Karpas-422 (cell line): ENCODE measurements around the gene PTPRM. TPM values are rescaled to one million over a fixed set of nuclear protein-coding genes. Genes with fewer than 3 reads are reported as not detected.

Source experiments
- DNase-seq: peaks from one replicate; pipeline ENCODE4 v3.0.0-alpha.2; 2015
- H2AFZ ChIP-seq: fragments of 200-600 bp; sonication (generic); 2 replicates; pipeline ENCODE4 v1.6.1; 2014; ENCODE audit warnings: antibody characterized with exemption, low read length, mixed read lengths
- H3K27ac ChIP-seq: fragments of 200-600 bp; sonication (generic); 2 replicates; pipeline ENCODE4 v1.5.1; 2014; ENCODE audit warnings: mild to moderate bottlenecking, low read length, moderate library complexity
- H3K27me3 ChIP-seq: fragments of 200-600 bp; sonication (generic); 2 replicates; pipeline ENCODE4 v1.6.1; 2014; ENCODE audit warnings: low read length, mixed read lengths
- H3K36me3 ChIP-seq: fragments of 200-600 bp; sonication (generic); 2 replicates; pipeline ENCODE4 v1.6.1; 2014; ENCODE audit warnings: low read length, mixed read lengths; ENCODE audit not compliant: insufficient read depth
- H3K4me1 ChIP-seq: fragments of 200-600 bp; sonication (generic); 2 replicates; pipeline ENCODE4 v1.6.1; 2014; ENCODE audit warnings: mild to moderate bottlenecking, low read length, mixed read lengths
- H3K4me2 ChIP-seq: fragments of 200-600 bp; sonication (generic); 2 replicates; pipeline ENCODE4 v1.6.1; 2014; ENCODE audit warnings: low read length, low read depth, mild to moderate bottlenecking; ENCODE audit not compliant: poor library complexity, severe bottlenecking
- H3K4me3 ChIP-seq: fragments of 200-600 bp; sonication (generic); 2 replicates; pipeline ENCODE4 v1.5.1; 2014; ENCODE audit warnings: mild to moderate bottlenecking, antibody characterized with exemption, low read length, mixed read lengths
- H3K79me2 ChIP-seq: fragments of 200-600 bp; sonication (generic); 2 replicates; pipeline ENCODE4 v1.6.1; 2014; ENCODE audit warnings: mild to moderate bottlenecking, low read length, mixed read lengths
- H3K9ac ChIP-seq: fragments of 200-600 bp; sonication (generic); 2 replicates; pipeline ENCODE4 v1.6.0; 2014; ENCODE audit warnings: low read length
- H3K9me2 ChIP-seq: fragments of 200-600 bp; sonication (generic), shearing (Covaris generic); replicated peaks from 2 replicates; pipeline ENCODE4 v1.6.0; 2014; ENCODE audit warnings: mild to moderate bottlenecking, low read length, moderate library complexity; ENCODE audit not compliant: insufficient read depth
- H3K9me3 ChIP-seq: fragments of 300-700, 200-600 bp; sonication (generic); 2 replicates; pipeline ENCODE4 v1.6.1; 2014; ENCODE audit warnings: low read length, mixed read lengths
- H4K20me1 ChIP-seq: fragments of 200-600 bp; sonication (generic); 2 replicates; pipeline ENCODE4 v1.6.1; 2014; ENCODE audit warnings: mild to moderate bottlenecking, antibody characterized with exemption, low read length, low read depth; ENCODE audit not compliant: insufficient read depth
- total RNA-seq: library from RNA; depleted of rRNA; stranded (reverse); fragments of >200 nt; shearing (Covaris generic); gene quantifications from 2 replicates; pipeline ENCODE4 v1.2.3, GENCODE V29; 2014; ENCODE audit warnings: low replicate concordance

Gene PTPRM
- total RNA-seq, 1 experiment from 2014 or later, result not detected

DNA sequence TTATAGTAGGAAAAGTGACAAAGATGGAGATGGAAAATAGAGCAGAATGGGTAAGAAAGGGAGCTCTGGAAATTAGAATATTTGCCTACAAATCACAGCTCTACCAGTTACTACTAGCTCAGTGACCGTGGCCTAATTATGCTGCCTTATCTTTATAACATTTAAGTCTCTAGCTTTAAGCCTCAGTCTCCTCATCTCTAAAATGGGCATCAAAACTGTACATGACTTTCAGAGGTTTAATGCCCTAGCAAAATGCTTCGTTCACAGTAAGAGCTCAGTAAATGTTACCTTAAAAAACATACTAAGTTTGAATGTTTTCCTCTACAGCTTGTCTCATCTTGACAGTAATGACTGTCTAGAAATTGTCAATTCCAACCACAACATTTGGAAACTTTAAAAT lies 8.3 kb upstream of the PTPRM start:
- no peaks in the 10 kb centered on the region for H4K20me1 ChIP-seq
- no peak overlapping the region for H3K4me3 ChIP-seq
- H3K27ac ChIP-seq, result no peak overlapping the region
- H3K27me3 ChIP-seq, result no peaks in the 10 kb centered on the region
- no peak overlapping the region for H2AFZ ChIP-seq
- DNase-seq, result no peak
- no peaks in the 10 kb centered on the region for H3K4me1 ChIP-seq
- H3K9me2 ChIP-seq, result no peaks in the 10 kb centered on the region
- H3K36me3 ChIP-seq, result no peaks in the 10 kb centered on the region
- H3K79me2 ChIP-seq, result no peaks in the 10 kb centered on the region
- no peak overlapping the region for H3K4me2 ChIP-seq
- no peaks in the 10 kb centered on the region; the same call in 1 of the 2 replicates for H3K9me3 ChIP-seq
- no peak overlapping the region for H3K9ac ChIP-seq

GRCh38 chr18:7559709-7560319 lies 7.3 kb upstream of the PTPRM start:
- no peak overlapping the region for H2AFZ ChIP-seq
- H3K27me3 ChIP-seq, result no peaks in the 10 kb centered on the region
- no peaks in the 10 kb centered on the region; the same call in 1 of the 2 replicates for H3K9me3 ChIP-seq
- H3K36me3 ChIP-seq, result no peaks in the 10 kb centered on the region
- H3K27ac ChIP-seq, result no peak overlapping the region
- no peaks in the 10 kb centered on the region for H4K20me1 ChIP-seq
- H3K9ac ChIP-seq, result no peak overlapping the region
- no peaks in the 10 kb centered on the region for H3K79me2 ChIP-seq
- no peak overlapping the region for H3K4me3 ChIP-seq
- no peak overlapping the region for H3K4me2 ChIP-seq
- H3K4me1 ChIP-seq, result no peaks in the 10 kb centered on the region
- no peak for DNase-seq
- no peaks in the 10 kb centered on the region for H3K9me2 ChIP-seq

DNA sequence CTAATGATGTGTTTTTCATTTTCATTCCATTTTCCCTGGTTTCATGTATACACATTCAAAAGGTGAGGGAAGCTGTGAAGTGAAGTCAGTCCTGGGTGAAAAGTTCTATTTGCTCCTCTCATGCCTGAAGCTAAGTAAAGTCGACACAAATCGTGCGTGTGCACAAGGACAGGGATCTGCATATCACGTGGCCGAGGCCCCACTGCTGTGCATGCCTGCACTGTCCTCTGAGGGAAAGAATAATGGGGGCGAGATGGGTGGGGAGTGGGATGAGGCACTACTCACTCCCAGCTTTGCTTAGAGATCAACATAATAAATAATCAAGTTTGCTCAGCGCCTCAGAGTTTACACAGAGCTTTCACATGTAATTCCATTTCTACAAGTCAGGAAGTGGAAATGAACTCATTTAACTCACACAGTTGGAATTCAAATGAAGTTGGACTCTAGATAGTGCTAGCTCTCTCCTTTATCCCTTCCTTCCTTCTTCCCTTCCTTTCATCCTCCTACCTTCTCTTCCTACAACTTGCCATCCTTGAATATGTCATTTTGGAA lies 5.1 kb upstream of the PTPRM start:
- H3K9me2 ChIP-seq, result no peaks in the 10 kb centered on the region
- H3K4me3 ChIP-seq, result no peak overlapping the region
- H3K79me2 ChIP-seq, result no peaks in the 10 kb centered on the region
- no peaks in the 10 kb centered on the region for H3K27me3 ChIP-seq
- no peaks in the 10 kb centered on the region for H3K4me1 ChIP-seq
- no peak overlapping the region for H3K4me2 ChIP-seq
- no peak for DNase-seq
- no peaks in the 10 kb centered on the region; the same call in 1 of the 2 replicates for H3K9me3 ChIP-seq
- H3K9ac ChIP-seq, result no peak overlapping the region
- no peak overlapping the region for H2AFZ ChIP-seq
- no peak overlapping the region for H3K27ac ChIP-seq
- no peaks in the 10 kb centered on the region for H3K36me3 ChIP-seq
- no peaks in the 10 kb centered on the region for H4K20me1 ChIP-seq

DNA sequence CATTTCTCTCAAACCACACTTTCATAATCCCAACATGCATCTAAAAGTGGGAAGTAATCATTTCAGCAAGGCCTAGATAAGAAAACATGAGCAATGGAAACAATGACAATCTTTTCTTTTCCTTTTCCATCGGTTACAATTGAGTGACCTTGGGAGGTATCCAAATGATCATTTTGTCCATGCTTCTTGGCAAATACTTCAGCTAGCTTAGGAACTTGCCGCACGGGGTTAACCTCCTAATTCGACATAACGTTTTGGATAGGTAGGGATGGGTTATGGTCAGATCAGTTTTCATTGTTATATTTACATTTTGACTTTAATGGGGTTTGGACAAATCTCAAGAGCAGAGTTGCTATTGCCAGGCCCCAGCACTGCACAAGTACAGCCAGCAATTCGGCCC lies 4.6 kb upstream of the PTPRM start:
- Histone ChIP-seq H3K9ac (no peak overlapping the region), H3K4me2 (no peak overlapping the region), H3K27ac (no peak overlapping the region), H3K79me2 (no peaks in the 10 kb centered on the region), H2AFZ (no peak overlapping the region), H3K36me3 (no peaks in the 10 kb centered on the region), H3K4me1 (no peaks in the 10 kb centered on the region), H3K9me3 (no peaks in the 10 kb centered on the region; the same call in 1 of the 2 replicates), H4K20me1 (no peaks in the 10 kb centered on the region), H3K27me3 (no peaks in the 10 kb centered on the region), H3K9me2 (no peaks in the 10 kb centered on the region), H3K4me3 (no peak overlapping the region)
- DNase-seq, result no peak

DNA sequence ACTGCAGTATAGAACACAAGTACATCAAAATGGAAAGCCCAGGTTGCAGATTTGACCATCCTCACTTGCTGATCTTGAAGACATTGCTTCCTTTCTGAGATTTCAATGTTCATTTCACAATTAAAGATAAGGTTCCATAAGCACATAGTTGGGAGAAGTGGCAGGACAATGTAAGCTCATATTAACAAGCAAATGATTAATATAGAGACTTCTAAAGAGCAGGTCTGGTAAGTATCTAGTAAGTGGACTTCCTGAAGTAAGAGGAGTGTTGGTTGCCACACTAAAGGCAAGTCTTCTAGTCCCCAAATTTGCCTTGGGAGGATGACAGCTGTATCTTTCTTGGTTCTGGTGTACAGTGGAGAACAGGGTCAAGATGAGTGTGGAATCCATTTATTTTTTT lies 1.4 kb upstream of the PTPRM start:
- Histone ChIP-seq H3K4me3 (no peak overlapping the region), H3K9me3 (peaks cover 4% of the 10 kb centered on the region; the same call in 1 of the 2 replicates), H3K27me3 (no peaks in the 10 kb centered on the region), H3K4me1 (no peaks in the 10 kb centered on the region), H3K27ac (no peak overlapping the region), H3K79me2 (no peaks in the 10 kb centered on the region), H3K9ac (no peak overlapping the region), H3K9me2 (no peaks in the 10 kb centered on the region), H4K20me1 (no peaks in the 10 kb centered on the region), H2AFZ (no peak overlapping the region), H3K36me3 (no peaks in the 10 kb centered on the region), H3K4me2 (no peak overlapping the region)
- no peak for DNase-seq

DNA sequence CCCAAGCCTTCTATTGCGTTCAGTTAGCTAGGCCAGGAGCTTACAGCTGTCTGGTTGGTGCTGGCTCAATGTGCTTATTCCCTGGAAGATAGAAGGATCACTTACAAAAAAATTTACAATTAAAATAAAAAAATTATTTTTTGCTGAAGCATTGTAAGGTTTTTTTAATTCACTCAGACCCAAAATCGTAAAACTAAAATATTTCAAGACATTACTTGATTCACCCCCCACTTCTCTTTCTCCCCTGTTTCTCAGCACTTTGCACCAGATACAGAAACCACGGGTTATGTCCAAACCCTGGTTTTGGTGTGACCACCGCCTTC lies 911 bp upstream of the PTPRM start:
- no peaks in the 10 kb centered on the region for H4K20me1 ChIP-seq
- H3K36me3 ChIP-seq, result no peaks in the 10 kb centered on the region
- peaks cover 4% of the 10 kb centered on the region; the same call in 1 of the 2 replicates for H3K9me3 ChIP-seq
- H3K9ac ChIP-seq, result no peak overlapping the region
- H3K4me1 ChIP-seq, result no peaks in the 10 kb centered on the region
- H3K4me3 ChIP-seq, result no peak overlapping the region
- no peak for DNase-seq
- H3K9me2 ChIP-seq, result no peaks in the 10 kb centered on the region
- H3K27ac ChIP-seq, result no peak overlapping the region
- H3K27me3 ChIP-seq, result no peaks in the 10 kb centered on the region
- no peak overlapping the region for H3K4me2 ChIP-seq
- H2AFZ ChIP-seq, result no peak overlapping the region
- no peaks in the 10 kb centered on the region for H3K79me2 ChIP-seq

GRCh38 chr18:7567474-7568425 lies 634 bp downstream of the PTPRM start:
- DNase-seq, result no peak
- H3K36me3 ChIP-seq, result no peaks in the 10 kb centered on the region
- no peaks in the 10 kb centered on the region for H3K27me3 ChIP-seq
- H3K9me3 ChIP-seq, result peaks cover 4% of the 10 kb centered on the region; the same call in 1 of the 2 replicates
- no peaks in the 10 kb centered on the region for H3K9me2 ChIP-seq
- no peaks in the 10 kb centered on the region for H3K4me1 ChIP-seq
- no peak overlapping the region for H3K9ac ChIP-seq
- H3K4me3 ChIP-seq, result no peak overlapping the region
- no peak overlapping the region for H2AFZ ChIP-seq
- H3K27ac ChIP-seq, result no peak overlapping the region
- no peaks in the 10 kb centered on the region for H3K79me2 ChIP-seq
- no peak overlapping the region for H3K4me2 ChIP-seq
- no peaks in the 10 kb centered on the region for H4K20me1 ChIP-seq

GRCh38 chr18:7568426-7568825 lies 1.3 kb downstream of the PTPRM start:
- Histone ChIP-seq H3K36me3 (no peaks in the 10 kb centered on the region), H3K4me1 (no peaks in the 10 kb centered on the region), H3K79me2 (no peaks in the 10 kb centered on the region), H3K9me2 (no peaks in the 10 kb centered on the region), H2AFZ (no peak overlapping the region), H3K9me3 (peaks cover 4% of the 10 kb centered on the region; the same call in 1 of the 2 replicates), H3K9ac (no peak overlapping the region), H4K20me1 (no peaks in the 10 kb centered on the region), H3K4me2 (no peak overlapping the region), H3K27ac (no peak overlapping the region), H3K4me3 (no peak overlapping the region), H3K27me3 (no peaks in the 10 kb centered on the region)
- no peak for DNase-seq
